GM18867 (cell line): ENCODE measurements around the gene PIR.

ENCODE experiments used
- ATAC-seq: cut with Tn5 transposase; IDR thresholded peaks from one replicate; pipeline ENCODE4 v1.9.1; 2021; ENCODE audit warnings: mild to moderate bottlenecking, moderate library complexity; ENCODE audit not compliant: unreplicated experiment

Gene PIR

GRCh38 chrX:15493118-15493962 lies at the start of gene PIR:
Gene PIR, minus strand, starts transcription at chrX:15493333. Its CDS starts 2,076 bp downstream, at chrX:15491257.
- peak; percentile 98 for ATAC-seq

GRCh38 chrX:15530318-15530717 lies 37.2 kb upstream of the PIR start:
- no peak for ATAC-seq

- ATAC-seq = no peak
Measured at GRCh38 chrX:15529165-15529564, 36.0 kb upstream of the PIR start.

GRCh38 chrX:15525664-15526416 lies 32.7 kb upstream of the PIR start:
- no peak for ATAC-seq

GRCh38 chrX:15524417-15524816 lies 31.3 kb upstream of the PIR start:
- no peak for ATAC-seq

GRCh38 chrX:15523088-15523487 lies 30.0 kb upstream of the PIR start:
- ATAC-seq = no peak

GRCh38 chrX:15522464-15522863 lies 29.3 kb upstream of the PIR start:
- ATAC-seq = no peak

GRCh38 chrX:15515931-15516330 lies 22.8 kb upstream of the PIR start:
- ATAC-seq = no peak

- no peak for ATAC-seq
Measured at GRCh38 chrX:15514279-15514678, 21.1 kb upstream of the PIR start.

- ATAC-seq = no peak
Measured at GRCh38 chrX:15512401-15512965, 19.4 kb upstream of the PIR start.

- ATAC-seq = no peak
Measured at GRCh38 chrX:15511563-15511962, 18.4 kb upstream of the PIR start.

- no peak for ATAC-seq
Measured at GRCh38 chrX:15509845-15510244, 16.7 kb upstream of the PIR start.

GRCh38 chrX:15507005-15507404 lies 13.9 kb upstream of the PIR start:
- ATAC-seq = no peak

- no peak for ATAC-seq
Measured at GRCh38 chrX:15505101-15505500, 12.0 kb upstream of the PIR start.

GRCh38 chrX:15504661-15505060 lies 11.5 kb upstream of the PIR start:
- ATAC-seq = no peak

- no peak for ATAC-seq
Measured at GRCh38 chrX:15501506-15501905, 8.4 kb upstream of the PIR start.

- ATAC-seq = no peak
Measured at GRCh38 chrX:15500497-15500966, 7.4 kb upstream of the PIR start, which contains the start of gene BMX. Gene BMX, plus strand, starts transcription at chrX:15500807. Its CDS starts 7,547 bp downstream, at chrX:15508354.

GRCh38 chrX:15499976-15500375 lies 6.8 kb upstream of the PIR start:
- ATAC-seq = no peak

- ATAC-seq = no peak
Measured at GRCh38 chrX:15498741-15499140, 5.6 kb upstream of the PIR start.

GRCh38 chrX:15497865-15498264 lies 4.7 kb upstream of the PIR start:
- ATAC-seq = peak; percentile 34

- ATAC-seq = no peak
Measured at GRCh38 chrX:15496824-15497223, 3.7 kb upstream of the PIR start.

- no peak for ATAC-seq
Measured at GRCh38 chrX:15495801-15496200, 2.7 kb upstream of the PIR start.
